HG03135 (cell line): ENCODE results near the gene PARK7.

ENCODE experiments used
- ATAC-seq: cut with Tn5 transposase; IDR thresholded peaks from one replicate; pipeline ENCODE4 v1.9.1; 2021; ENCODE audit warnings: mild to moderate bottlenecking, moderate library complexity; ENCODE audit not compliant: unreplicated experiment

The PARK7 gene

DNA sequence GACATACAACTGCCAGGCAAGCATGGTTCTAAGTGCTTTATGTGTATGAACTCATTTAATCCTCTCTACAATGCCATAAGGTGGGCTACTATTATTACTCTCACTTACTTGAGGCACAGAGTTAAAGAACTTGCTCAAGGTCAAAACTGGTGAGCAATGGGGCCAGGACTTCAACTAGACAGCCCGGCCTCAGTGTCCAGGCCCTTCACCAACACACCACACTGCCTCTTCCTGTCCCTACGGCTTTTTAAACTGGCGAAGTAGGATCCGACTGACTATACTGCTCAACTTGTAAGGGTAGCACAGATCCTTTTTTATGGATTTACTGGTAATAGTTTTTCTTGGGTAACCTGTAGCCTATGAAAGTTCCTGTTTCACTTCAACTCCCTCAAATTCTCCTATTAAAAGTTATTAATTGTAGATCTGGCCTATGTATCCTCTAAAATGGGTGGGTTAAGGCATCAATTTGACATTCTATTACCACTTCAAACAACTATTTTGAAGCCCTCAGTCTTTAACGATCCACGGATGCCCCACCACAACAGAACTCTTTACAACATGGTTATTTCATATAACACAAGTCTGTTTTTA is 60.3 kb downstream of the PARK7 start:
- ATAC-seq, result no peak

DNA sequence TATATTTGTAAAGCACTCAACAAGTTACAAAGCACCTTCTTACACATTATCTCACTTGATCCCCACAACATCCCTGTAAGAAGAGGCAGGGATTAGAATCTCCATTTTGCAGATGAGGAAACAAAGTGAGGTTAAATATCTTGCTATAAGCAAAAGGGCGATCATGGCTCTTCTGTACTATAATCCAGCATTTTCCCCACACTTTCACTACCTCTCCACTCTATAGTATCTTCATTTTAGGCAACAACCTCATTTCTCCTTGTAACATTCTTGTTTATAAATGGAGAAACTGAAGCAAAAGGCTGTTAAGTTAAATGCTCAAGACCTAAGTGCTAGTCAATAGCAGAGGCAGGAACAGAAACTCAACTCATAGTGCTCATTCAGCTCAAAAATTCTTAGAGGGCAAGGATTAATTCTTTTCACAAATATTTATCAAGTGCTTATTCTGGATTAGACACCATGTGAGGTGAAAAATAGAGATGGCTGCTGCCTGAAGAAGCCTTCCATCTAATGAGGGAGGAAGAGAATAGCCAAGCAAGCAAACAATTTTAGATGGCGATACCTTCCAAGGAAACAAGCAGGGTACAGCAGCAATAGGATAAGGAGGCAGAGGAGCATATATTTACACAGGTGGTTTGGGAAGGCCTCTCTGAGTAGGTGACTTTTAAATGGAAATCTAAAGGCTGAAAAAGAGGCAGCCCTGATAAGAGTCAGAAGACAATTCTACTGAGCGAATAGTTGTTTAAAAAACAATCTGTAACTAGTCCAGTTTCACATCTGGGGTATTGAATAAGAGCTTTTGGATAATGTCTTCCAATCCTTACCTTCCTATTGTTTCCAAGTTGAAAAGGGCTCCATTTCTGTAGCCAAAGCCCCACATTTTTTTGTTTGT is 61.1 kb downstream of the PARK7 start:
- ATAC-seq, result no peak

DNA sequence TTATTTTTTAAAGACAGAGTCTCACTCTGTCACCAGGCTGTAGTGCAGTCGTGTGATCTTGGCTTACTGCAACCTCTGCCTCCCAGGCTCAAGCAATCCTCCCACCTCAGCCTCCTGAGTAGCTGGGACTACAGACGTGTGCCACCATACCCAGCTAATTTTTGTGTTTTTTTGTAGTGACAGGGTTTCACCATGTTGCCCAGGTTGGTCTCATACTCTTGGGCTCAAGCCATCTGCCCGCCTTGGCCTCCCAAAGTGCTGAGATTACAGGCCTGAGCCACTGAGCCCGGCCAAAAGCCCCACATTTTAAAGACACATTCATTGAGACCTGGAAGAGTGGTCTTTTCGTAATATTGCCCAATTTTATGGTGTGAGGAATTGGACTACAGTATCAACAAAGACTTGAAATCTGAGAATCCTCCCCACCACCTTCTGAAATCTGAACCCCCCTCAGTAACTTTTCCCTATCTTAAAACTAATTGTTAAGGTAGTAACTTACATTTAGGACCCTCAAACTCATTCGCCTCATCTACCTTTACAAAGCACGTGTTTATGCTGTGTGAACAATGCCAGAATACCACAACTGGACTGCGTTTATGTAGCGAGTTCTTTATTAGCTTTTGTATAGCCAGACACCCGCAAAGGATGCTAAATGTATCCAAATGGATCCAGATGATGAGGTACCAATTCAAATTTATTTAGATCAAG is 61.9 kb downstream of the PARK7 start:
- ATAC-seq, result no peak

DNA sequence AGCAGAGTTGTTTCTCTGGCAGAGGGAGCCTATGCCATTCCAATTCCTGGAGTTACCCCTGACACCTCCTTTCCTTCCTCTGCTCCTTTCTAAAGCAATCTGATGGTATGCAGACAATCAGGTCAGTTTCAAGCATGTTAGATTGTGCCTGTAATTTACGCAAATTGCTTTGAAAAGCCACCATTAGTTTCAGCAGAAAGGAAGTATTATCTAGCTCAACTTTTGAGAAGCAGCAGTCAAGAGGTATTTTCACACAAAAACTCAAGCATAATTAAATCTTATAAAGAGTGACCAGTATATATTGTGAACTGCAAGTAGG is 62.4 kb downstream of the PARK7 start:
- no peak for ATAC-seq

DNA sequence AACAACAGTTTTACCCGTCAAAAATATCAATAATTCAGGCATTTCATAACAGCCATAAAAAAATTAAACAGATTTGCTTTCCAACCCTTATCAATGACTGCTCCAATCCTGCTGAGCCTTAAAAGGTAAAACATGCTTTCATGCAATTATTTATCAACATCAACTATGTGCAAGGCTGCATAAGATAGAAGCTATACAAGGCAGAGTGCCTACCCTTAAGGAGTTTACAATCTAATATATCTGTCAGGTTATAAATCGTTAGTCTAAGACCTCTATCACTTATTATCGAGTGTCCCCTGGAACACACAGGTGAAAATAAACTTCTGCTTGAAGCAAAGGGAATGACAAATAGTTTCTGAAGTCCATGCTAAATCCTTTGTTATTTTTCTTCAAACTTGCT is 62.8 kb downstream of the PARK7 start:
- ATAC-seq, result no peak

DNA sequence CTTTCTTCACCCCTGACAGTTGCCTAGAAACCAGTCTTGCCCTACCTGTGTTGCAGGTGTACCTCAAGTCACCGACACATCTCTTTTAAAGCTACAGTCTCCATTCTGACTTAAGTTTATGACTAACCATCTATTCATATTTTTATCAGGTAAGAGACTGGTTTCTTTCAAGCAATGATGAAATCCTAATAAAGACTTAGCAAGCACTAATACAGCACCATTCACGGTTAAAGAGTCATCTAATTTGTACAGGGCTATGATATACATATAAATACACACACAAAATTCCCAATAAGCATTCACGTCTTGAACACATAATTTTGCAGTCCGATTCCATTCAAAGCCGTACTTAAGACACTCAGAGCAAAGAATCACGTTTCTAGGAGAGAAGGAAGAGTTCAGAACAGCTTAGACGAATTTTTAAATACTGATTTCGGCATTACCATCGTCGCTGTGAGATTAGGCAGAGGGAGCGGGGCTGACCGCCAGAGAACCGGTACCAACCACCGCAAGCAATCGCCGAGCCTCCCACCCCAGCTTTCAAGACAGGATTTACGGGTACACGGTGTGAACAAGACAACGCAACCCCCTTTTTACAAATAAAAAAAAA is 63.7 kb downstream of the PARK7 start:
- no peak for ATAC-seq

DNA sequence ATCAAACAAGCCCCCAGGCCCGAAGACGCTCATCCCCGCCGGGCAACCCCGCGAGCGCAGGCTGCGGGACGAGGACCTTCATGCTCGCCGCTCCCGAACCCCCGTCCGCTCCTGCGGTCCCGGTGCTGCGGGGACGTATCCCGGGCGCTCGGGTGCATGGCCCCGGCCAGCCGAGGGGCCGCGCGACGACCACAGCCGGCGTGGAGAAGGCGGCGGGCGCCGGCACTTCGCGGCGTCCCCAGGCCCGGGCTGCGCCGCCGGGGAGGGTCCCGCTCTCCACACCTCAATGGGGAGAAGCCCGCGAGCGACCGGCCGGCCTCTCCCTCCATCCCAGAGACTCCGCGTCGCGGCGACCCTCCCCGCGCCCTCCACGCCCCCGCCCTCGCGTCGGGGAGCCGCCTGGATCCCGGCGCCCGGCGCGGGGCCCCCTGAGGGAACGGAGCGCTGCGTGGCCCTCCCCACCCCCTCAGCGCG is 64.2 kb downstream of the PARK7 start:
- peak; percentile 31 for ATAC-seq

DNA sequence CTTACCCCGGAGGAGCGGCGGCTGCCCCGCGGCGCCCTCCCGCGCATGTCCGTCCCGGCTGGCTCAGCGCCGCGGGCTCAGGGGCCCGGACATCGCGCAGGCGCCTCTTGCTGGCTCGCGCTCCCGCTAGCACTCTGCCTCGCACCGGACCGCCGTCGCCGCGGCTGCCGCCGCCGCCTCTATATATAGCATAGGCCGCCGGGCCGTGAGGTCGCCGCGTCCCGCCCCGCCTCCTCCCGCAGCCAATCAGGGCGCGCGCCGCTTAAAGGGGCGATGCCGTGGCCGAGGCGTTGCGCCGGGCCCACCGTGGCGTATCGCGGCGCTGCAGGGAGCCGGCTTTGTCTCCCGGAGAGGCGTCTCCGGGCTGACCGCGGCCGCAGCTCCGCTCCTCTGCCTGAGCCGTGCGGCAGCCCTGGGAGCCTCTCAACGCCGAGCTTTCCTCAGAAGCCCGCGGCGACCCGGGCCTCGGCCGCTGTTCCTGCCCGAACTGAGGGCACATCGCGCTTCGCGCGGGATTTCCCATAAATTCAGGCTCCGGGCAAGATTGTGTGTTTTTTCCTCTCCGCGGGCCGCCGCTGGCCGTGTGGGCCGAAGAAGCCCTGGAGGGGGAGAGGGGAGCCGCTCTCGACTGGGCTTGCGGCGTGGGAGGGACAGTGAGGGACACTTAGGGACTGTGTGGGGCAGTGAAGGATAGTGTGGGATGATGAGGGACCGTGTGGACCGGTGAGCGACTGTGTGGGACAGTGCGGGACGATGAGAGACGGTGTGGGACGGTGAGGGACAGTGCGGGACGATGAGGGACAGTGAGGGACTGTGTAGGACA is 64.9 kb downstream of the PARK7 start, which contains the start of gene ERRFI1:
TSS of gene ERRFI1 (minus strand) at position 157 of the 823 bp plus-strand sequence. CDS start 10,690 bp downstream, outside the sequence.
- peak; percentile 86 for ATAC-seq

DNA sequence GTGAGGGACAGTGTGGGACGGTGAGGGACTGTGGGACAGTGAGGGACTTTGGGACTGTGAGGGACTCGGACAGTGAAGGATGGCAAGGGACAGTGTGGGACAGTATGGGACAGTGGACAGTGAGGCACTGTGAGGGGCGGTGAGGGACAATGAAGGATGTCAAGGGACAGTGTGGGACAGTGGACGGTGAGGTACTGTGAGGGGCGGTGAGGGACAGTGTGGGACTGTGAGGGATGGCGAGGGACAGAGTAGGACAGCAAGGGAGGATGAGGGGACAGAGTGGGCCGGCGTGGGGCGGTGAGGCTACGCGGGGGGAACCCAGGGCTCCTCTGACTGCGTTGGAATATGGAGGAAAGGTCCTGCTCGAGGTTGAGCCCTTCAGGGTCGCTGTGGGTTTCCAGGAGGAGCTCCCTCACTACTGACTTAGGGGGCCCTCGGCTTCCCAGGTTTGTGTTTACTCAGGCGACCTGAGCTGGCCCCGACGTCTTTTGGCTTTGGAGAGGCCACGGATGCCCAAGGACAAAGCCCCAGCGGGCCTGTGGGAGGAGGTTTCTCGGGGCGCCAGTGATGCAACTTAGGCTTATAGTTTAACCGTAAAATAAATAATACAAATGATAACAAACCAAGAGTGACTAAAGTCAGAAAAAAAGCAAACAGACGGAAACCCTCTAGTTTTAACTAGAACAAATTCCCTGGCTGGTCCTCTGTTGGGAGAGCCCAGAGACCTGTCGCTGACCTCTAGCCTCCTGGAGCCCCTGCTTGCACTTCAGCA is 65.7 kb downstream of the PARK7 start:
- no peak for ATAC-seq

DNA sequence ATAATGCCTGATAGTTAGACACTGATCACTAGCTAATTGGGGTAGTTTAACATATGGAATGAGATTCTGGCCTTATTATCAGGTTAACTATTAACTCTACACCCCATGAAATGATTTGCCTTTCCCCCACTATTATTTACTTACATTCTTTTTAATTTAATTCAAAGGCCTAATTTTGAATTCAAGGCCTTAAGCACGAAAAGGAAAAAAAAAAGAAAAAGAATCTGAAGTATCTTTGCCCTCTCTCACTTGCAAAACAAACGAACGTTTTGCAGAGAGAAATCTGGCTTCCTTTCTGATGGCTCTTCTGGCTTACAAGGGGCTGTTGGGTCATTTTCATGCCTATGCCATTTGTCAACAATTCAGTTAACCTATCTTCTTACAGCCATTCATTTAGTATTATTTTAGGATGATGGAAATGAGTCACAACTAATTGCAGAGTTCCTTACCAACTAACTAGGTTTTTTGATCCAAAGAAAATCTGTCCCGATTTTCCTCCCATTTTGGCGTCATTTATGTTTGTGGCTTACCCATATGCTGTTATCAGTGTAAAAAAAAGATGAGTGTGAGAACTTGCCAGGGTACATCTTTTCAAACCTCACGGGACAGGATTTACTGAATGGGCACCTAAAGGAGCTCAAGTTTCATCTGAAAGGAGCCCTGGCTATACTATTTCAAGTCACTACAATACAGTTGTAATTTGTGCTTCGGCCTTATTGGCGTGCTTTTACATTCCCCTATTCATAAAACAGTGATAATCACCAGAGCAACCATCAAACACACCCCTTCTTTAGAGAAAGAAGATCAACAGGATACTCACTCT is 66.4 kb downstream of the PARK7 start:
- ATAC-seq, result no peak

DNA sequence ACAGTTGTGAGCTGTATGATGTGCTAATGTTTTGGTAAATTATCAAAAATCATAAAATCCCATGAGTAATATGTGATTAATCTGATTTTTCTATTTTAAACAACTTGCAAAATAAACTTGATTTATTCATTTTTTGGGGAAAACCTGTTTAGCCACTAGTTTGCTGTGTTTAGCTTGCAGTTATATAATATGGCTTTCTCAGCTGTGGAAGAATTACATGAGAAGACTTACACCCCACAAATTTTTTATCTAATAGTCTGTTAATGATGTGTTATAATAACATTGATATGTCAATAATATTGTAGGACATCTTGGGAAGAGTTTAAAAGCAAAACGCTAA is 67.0 kb downstream of the PARK7 start:
- ATAC-seq, result no peak

DNA sequence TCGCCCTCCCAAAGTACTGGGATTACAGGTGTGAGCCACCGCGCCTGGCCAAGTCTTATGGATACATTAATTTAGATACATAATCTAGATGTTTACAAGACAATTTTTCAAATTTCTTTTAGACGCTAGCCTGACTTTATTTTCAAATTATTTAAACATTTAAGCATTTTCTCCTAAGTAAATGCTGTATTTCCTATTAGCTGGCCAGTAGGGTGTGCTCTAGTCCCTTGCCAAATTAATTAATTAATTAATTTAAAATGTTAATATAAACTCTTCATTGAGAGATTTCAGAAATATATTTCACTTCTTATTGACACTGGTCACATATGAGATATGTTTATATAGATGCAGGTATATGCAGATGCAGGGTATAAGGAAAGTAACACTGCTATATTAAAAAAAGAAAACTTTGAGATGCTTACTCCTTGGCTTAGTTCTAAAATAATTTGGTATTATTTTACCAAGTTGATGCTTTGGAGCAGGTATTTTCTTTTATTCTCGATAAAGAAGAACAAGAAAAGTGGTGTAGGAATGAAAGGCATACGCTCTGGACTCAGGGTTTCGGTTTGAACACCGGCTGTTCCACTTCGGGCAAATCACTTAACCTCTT is 69.8 kb downstream of the PARK7 start:
- ATAC-seq, result no peak

DNA sequence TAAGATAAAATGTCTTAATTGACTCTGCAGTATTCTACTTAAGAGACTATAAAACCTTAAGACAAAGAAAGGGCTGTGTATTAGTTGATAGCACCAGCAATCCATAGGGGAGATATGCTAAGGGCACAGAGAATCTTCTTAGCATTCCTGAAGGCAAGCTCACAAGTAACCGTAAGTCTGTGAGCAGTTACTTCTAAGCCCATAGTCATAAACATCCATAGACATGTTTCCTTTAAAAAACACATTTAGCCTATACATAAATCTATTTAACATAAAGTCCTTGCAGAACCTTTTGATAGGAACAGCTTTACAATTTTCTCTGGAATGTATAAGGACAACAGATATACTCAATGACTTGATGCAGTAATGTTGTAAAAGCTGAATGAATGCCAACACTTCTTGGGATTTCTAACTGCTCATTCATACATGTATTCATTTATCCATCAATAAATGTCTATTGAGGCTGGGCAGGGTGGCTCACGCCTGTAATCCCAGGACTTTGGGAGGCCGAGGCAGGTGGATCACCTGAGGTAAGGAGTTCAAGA is 70.9 kb downstream of the PARK7 start:
- no peak for ATAC-seq

DNA sequence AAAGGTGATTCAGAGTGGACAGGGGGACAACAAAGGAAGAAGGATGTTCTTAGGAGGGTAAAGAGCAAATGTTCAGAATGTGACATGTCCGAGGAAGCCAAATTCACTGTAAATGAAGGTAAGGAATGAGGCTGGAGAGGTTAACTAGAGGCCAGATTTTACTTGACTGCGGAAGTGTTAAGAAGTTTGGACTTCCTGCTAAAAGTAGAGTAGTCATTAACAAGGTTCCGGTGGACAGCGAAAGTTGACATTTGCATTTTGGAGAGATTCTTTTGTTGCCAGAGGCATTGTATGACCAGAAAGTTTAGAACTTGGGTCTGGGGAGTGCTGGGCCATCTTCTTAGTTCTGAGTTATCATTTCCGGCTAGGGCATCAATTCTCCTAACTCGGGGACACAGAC is 71.8 kb downstream of the PARK7 start:
- no peak for ATAC-seq
